ENCODE results near the gene CYP4F22.

Gene CYP4F22

DNA sequence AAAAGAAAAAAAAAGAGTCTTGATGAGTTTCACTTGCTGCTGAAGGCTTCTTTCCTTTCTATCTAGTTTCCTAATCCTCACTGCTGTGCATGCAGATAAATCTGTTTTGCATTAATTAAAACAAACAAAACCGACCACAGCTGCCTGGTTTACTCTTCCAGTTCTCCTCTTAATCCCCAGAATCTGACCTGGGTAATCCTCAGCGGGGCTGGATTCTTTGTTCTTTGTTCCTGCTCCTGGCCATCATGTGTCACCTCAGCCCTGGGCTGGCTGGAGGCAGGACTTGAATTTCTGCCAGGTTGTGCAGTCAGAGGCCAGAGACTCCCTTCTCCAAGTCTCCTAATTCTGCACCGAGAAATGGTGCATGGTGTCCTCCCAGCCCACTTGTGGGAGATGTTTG is 54.5 kb downstream of the CYP4F22 start:
- TF ChIP-seq, protein P1, sequence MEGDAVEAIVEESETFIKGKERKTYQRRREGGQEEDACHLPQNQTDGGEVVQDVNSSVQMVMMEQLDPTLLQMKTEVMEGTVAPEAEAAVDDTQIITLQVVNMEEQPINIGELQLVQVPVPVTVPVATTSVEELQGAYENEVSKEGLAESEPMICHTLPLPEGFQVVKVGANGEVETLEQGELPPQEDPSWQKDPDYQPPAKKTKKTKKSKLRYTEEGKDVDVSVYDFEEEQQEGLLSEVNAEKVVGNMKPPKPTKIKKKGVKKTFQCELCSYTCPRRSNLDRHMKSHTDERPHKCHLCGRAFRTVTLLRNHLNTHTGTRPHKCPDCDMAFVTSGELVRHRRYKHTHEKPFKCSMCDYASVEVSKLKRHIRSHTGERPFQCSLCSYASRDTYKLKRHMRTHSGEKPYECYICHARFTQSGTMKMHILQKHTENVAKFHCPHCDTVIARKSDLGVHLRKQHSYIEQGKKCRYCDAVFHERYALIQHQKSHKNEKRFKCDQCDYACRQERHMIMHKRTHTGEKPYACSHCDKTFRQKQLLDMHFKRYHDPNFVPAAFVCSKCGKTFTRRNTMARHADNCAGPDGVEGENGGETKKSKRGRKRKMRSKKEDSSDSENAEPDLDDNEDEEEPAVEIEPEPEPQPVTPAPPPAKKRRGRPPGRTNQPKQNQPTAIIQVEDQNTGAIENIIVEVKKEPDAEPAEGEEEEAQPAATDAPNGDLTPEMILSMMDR (IDR thresholded peaks at IDR 0.05; ENCODE audit: insufficient read depth, low read depth, low read length, missing control alignments) = no peak
- no peak for DNase-seq (ENCODE audit: low read depth)

DNA sequence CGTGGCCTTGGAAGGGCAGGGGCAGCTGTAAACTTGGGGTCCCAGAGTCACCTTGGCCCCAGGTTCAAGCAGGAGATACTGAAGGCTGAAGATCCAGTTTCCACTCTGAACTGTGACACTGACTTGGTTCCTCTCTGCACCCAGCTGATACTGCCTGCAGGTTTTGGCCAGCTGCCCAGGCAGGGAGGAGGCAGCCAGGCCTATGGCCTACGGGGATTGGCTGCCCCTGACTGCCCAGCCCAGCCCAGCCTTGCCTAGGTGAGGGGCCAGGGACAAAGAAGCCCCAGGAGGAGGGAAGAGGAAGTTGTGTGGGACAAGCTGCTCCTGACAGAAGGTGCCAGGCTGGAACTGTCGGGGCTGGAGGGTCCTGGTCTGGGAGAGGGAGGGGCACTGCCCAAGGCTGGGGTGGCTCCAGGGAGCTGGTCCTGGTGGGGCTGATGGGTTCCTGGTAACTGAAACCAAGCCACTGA is 55.0 kb downstream of the CYP4F22 start:
- TF ChIP-seq, protein P1 (IDR thresholded peaks at IDR 0.05; ENCODE audit: insufficient read depth, low read depth, low read length, missing control alignments) = no peak
- DNase-seq (ENCODE audit: low read depth) = no peak
- no peak overlapping the region for H3K4me3 ChIP-seq (ENCODE audit: low read length)

More for the DNA sequence above, 54.5 kb downstream of the CYP4F22 start:
- H3K4me3 ChIP-seq (ENCODE audit: low read length) = no peak overlapping the region

DNA sequence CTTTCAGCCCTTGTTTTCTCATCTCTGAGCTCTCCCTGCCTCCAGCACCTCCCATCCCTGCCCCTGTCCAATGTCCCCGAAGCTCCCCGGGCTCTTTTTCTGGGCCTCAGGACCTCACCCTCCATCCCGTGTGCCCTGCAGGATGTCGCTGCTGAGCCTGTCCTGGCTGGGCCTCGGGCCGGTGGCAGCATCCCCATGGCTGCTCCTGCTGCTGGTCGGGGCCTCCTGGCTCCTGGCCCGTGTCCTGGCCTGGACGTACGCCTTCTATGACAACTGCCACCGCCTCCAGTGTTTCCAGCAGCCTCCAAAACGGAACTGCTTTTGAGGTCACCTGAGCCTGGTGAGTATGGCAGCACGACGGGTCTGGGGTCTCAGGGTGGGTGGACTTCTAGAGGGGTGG is 55.6 kb downstream of the CYP4F22 start:
- TF ChIP-seq, protein P1 (IDR thresholded peaks at IDR 0.05; ENCODE audit: insufficient read depth, low read depth, low read length, missing control alignments) = no peak
- no peak overlapping the region for H3K4me3 ChIP-seq (ENCODE audit: low read length)
- DNase-seq (ENCODE audit: low read depth) = no peak

DNA sequence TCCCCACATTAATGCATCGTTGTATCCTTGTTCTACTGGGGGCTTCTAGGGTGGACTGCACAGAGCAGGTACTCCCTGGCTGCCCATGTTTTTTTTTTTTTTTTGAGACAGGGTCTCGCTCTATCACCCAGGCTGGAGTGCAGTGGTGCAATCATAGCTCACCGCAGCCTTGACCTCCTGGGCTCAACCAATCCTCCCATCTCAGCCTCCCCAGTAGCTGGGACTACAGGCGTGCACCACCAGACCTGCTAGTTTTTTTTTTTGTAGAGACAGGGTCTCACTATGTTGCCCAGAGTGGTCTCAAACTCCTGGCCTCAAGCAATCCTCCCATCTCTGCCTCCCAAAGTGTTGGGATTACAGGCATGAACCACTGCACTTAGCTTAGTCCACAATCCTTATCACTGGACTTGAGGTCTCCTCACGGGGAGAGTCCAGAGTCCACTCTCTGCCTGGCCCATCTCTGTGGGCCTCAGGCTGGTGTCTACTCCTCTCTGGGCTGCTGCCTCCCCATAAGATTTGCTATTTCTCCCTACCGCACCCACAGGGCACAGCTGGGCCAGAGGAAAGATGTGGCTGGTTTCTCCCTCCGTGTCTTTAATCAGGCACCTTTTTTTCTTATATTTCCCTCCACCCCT is 56.3 kb downstream of the CYP4F22 start:
- H3K4me3 ChIP-seq (ENCODE audit: low read length) = no peak overlapping the region
- DNase-seq (ENCODE audit: low read depth) = no peak
- TF ChIP-seq, protein P1 (IDR thresholded peaks at IDR 0.05; ENCODE audit: insufficient read depth, low read depth, low read length, missing control alignments) = no peak

DNA sequence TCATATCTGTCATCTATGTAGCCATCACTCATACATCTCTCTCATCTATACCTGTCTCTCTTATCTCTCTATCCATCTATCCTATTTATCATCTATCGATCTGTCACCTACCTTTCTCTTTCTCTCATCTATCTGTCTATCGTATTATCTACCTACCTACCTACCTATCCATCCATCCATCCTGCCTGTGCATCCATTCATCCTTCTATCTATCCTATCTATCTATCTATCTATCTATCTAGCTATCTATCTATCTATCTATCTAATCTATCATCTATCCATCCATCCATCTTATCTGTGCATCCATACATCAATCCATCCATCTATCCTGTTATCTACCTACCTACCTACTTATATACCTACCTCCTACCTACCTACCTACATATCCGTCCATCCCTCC is 62.1 kb downstream of the CYP4F22 start:
- DNase-seq (ENCODE audit: low read depth) = no peak
- TF ChIP-seq, protein P1 (IDR thresholded peaks at IDR 0.05; ENCODE audit: insufficient read depth, low read depth, low read length, missing control alignments) = no peak
- no peak overlapping the region for H3K4me3 ChIP-seq (ENCODE audit: low read length)

DNA sequence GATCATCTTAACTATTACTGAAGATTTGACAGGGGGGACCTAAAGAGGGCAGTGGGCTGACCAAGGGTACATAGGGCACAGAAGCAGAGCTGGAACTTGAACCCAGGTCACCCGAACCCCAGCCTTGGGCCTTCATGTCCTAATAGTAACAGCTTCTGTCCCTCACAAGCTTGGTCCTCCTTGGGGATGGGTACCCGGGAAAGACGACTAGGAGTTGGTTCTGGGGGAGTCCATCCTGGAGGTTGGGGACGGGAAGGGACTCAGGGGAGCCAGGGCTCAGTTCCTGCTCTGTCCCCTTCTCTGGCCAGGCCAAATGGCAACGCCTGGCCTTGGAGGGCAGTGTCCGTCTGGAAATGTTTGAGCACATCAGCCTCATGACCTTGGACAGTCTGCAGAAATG is 67.1 kb downstream of the CYP4F22 start:
- TF ChIP-seq, protein P1 (IDR thresholded peaks at IDR 0.05; ENCODE audit: insufficient read depth, low read depth, low read length, missing control alignments) = no peak
- no peak overlapping the region for H3K4me3 ChIP-seq (ENCODE audit: low read length)
- DNase-seq (ENCODE audit: low read depth) = no peak
